Epithelial cell of proximal tubule (primary cell): ENCODE results near the gene VIT. TPM values are rescaled to one million over a fixed set of nuclear protein-coding genes. Genes with fewer than 3 reads are reported as not detected.

Experiments used
- DNase-seq: peaks from one replicate; pipeline ENCODE4 v3.0.0-alpha.2; 2011; ENCODE audit warnings: low read depth
- H3K4me3 ChIP-seq: 2 replicates; pipeline ENCODE4 v1.5.1; 2011; ENCODE audit warnings: low read depth, mild to moderate bottlenecking, low read length
- CTCF ChIP-seq: conservative IDR thresholded peaks from 2 replicates; pipeline ENCODE4 v1.5.1; 2012; ENCODE audit warnings: low read depth, mild to moderate bottlenecking, low read length
- total RNA-seq: library from RNA; depleted of rRNA; stranded (reverse); fragments of >200 nt; gene quantifications from 2 replicates; pipeline ENCODE4 v1.2.3, GENCODE V29; 2015

The VIT gene
- total RNA-seq, 1 donor from 2014 or later = not detected

- no peak overlapping the region for H3K4me3 ChIP-seq
- no peak for TF ChIP-seq CTCF
- no peak for DNase-seq
Observed at GRCh38 chr2:36783246-36783645, 86.7 kb downstream of the VIT start.

GRCh38 chr2:36785179-36785795 is 88.8 kb downstream of the VIT start:
- peak; percentile 97 for TF ChIP-seq CTCF
- H3K4me3 ChIP-seq = no peak overlapping the region
- no peak for DNase-seq

- no peak for TF ChIP-seq CTCF
- peak; percentile 63 for DNase-seq
- H3K4me3 ChIP-seq = no peak overlapping the region
Observed at GRCh38 chr2:36789181-36789804, 92.8 kb downstream of the VIT start.

- H3K4me3 ChIP-seq = no peak overlapping the region
- DNase-seq = no peak
- no peak for TF ChIP-seq CTCF
Observed at GRCh38 chr2:36792951-36793350, 96.4 kb downstream of the VIT start.

- DNase-seq = no peak
- no peak overlapping the region for H3K4me3 ChIP-seq
- no peak for TF ChIP-seq CTCF
Observed at GRCh38 chr2:36797324-36798070, 101.0 kb downstream of the VIT start.

GRCh38 chr2:36798724-36799123 is 102.2 kb downstream of the VIT start:
- no peak overlapping the region for H3K4me3 ChIP-seq
- no peak for DNase-seq
- TF ChIP-seq CTCF = no peak
